ENCODE results near the gene PER1.

The PER1 gene

DNA sequence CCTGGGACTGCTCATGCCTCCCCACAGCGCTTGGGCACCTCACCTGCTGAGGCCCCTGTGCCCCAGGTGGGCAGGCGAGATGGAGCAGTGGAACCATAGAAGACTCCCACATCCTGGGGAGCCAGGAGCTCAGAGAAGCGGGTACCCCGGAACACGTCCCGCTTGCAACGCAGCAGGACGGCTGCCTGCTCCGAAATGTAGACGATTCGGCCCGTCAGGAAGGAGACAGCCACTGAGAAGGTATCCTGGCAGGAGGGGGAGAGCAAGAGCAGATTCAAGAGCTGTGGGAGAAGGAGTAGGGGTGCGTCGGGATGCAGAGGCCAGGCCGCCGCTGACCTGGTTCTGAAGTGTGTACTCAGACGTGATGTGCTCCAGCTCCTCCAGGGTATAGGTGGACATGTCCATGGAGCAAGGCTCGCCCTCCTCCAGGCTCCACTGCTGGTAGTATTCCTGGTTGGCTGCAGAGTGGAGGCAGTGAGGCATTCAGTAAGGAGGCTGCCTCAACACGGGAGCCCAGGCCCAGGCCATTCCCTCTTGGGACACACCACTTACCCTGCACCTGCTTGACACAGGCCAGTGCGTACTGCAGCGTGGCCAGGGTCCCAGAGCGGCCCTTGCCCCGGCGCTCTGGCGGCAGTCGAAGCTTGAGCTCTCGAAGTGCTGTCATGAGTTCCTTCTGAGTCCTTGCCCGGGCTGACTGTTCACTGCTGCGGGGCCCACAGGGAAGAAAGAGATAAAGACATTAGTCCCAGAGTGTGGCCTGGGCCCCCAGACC lies 2.6 kb downstream of the PER1 start:
- peaks cover 32% of the 10 kb centered on the region for H3K4me1 Mint-ChIP-seq
- H3K27me3 Mint-ChIP-seq = no peaks in the 10 kb centered on the region
- H3K36me3 Mint-ChIP-seq = peaks cover 16% of the 10 kb centered on the region
- no peaks in the 10 kb centered on the region for H3K9me3 Mint-ChIP-seq
- H3K27ac Mint-ChIP-seq = no peak overlapping the region
- peak overlapping the region; percentile 57 for H3K4me3 Mint-ChIP-seq

DNA sequence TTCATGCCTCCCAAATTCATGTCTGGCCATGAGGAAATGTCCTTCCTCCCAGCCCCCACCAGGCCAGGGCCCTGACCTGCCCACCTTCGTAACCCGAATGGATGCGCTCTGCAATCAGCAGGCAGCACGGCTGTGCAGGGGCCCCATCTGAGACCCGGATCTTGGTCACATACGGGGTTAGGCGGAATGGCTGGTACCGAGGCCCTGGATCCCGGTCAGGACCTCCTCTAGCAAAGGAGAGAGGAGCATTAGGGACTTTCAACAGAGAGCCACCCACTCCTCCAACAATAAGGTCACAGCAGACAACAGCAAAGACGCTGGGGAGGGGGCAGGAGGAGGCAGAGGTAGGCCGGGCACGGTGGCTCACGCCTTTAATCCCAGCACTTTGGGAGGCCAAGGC lies 3.6 kb downstream of the PER1 start:
- peaks cover 32% of the 10 kb centered on the region for H3K4me1 Mint-ChIP-seq
- no peaks in the 10 kb centered on the region for H3K27me3 Mint-ChIP-seq
- peaks cover 16% of the 10 kb centered on the region for H3K36me3 Mint-ChIP-seq
- no peak overlapping the region for H3K27ac Mint-ChIP-seq
- no peaks in the 10 kb centered on the region for H3K9me3 Mint-ChIP-seq
- H3K4me3 Mint-ChIP-seq = no peak overlapping the region

DNA sequence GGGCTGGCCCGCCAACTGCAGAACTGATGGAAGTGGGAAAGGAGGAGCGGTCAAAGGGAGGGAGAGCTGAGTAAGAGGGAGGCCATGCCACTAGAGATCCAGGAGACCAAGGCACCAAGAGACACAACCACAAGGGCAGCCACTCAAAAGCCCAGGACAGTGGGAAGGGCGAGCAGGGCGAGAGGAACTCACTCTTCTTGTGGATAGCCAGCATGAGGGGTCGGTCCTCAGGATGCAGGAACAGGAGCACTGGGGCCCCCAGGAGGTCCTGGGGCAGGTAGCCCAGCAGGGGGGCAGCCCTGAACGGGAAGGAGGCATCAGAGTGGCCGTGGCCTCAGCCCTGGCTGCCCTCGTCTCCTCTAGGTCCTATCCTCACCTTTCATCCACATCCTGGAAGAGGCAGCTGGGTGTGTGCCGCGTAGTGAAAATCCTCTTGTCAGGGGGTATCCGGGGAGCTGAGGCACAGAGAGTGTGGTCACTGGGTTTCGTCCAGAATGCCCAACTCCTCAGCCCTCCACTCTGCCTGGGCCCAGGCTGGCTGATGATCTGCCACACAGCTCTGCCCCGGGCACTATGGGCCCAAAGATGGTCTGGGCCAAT lies 4.3 kb downstream of the PER1 start:
- no peaks in the 10 kb centered on the region for H3K9me3 Mint-ChIP-seq
- no peaks in the 10 kb centered on the region for H3K27me3 Mint-ChIP-seq
- peak overlapping the region; percentile 51 for H3K27ac Mint-ChIP-seq
- H3K36me3 Mint-ChIP-seq = peaks cover 16% of the 10 kb centered on the region
- no peak overlapping the region for H3K4me3 Mint-ChIP-seq
- peaks cover 32% of the 10 kb centered on the region for H3K4me1 Mint-ChIP-seq

GRCh38 chr17:8147141-8147804 lies 4.9 kb downstream of the PER1 start:
- Mint-ChIP-seq H3K27me3 (no peaks in the 10 kb centered on the region), H3K27ac (peak overlapping the region; percentile 51), H3K4me3 (no peak overlapping the region), H3K36me3 (peaks cover 14% of the 10 kb centered on the region), H3K4me1 (peaks cover 32% of the 10 kb centered on the region), H3K9me3 (no peaks in the 10 kb centered on the region)

- Mint-ChIP-seq H3K4me3 (no peak overlapping the region), H3K4me1 (peaks cover 28% of the 10 kb centered on the region), H3K36me3 (peaks cover 14% of the 10 kb centered on the region), H3K27me3 (no peaks in the 10 kb centered on the region), H3K9me3 (no peaks in the 10 kb centered on the region), H3K27ac (peak overlapping the region; percentile 74)
These were observed 5.6 kb downstream of the PER1 start for GRCh38 chr17:8146381-8147140.

DNA sequence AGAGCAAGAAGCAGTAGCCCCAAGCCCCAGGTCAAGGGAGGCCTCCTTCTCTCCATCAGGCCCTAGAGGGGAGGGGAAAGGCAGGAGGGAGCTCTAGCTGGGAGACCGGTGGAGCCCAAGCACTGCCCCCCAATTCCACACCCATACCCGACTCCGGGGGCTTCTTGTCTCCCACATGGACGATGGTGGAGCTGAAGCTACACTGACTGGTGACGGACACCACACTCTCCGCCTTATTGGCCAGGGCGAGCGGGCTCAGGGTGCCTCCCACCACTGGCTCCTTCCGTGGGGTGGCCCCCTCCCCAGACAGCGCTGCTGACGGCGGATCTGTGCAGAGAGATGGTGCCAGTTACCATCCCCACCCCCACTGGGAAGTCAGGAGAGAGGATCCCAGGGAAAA lies 6.4 kb downstream of the PER1 start:
- H3K36me3 Mint-ChIP-seq = peaks cover 14% of the 10 kb centered on the region
- H3K4me3 Mint-ChIP-seq = no peak overlapping the region
- H3K9me3 Mint-ChIP-seq = no peaks in the 10 kb centered on the region
- no peak overlapping the region for H3K27ac Mint-ChIP-seq
- peaks cover 22% of the 10 kb centered on the region for H3K4me1 Mint-ChIP-seq
- H3K27me3 Mint-ChIP-seq = no peaks in the 10 kb centered on the region

DNA sequence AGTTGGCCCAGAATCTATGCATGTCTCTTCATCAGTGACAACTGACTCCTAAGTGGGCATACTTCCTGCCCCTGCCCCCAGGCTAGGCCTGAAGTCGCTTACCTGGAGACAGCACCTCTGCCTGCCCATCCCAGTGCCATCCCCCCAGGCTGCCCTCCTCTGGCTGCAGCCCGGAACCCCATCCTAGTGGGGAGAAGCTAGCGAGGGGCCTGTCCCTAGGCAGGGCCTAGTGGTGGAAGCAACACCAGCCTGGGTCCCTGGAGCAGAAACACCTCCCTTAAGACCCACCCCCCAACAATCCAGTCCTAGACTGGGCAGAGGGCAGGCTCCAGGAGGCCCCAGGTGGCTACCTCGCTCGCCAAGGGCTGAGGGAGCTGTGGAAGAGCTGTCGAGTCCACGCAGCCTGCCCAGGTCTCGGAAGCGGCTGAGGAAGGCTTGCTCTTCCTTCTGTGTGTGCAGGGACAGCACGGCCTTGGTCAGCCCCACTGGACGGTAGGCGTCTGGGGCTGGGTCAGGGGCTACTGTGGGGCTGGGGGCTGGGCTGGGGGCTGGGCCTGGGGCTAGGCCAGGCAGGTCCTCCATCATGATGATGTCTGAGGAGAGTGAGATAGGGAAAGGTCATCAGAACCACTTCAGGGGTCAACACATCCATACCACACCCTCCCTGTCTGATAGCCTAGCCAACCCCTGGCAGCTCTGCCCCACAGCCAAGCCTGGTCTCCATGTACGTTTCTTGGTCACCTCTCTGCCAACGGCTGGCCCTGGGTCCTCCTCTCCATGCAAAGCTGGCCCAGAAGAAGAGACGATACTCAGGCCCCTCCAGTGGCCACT lies 7.6 kb downstream of the PER1 start:
- Mint-ChIP-seq H3K9me3 (no peaks in the 10 kb centered on the region), H3K4me3 (no peak overlapping the region), H3K27me3 (no peaks in the 10 kb centered on the region), H3K27ac (peak overlapping the region; percentile 41), H3K4me1 (peaks cover 10% of the 10 kb centered on the region), H3K36me3 (peaks cover 14% of the 10 kb centered on the region)

- Mint-ChIP-seq H3K4me3 (no peak overlapping the region), H3K27ac (peak overlapping the region; percentile 77)
These were observed 8.4 kb downstream of the PER1 start for GRCh38 chr17:8143581-8144400.

DNA sequence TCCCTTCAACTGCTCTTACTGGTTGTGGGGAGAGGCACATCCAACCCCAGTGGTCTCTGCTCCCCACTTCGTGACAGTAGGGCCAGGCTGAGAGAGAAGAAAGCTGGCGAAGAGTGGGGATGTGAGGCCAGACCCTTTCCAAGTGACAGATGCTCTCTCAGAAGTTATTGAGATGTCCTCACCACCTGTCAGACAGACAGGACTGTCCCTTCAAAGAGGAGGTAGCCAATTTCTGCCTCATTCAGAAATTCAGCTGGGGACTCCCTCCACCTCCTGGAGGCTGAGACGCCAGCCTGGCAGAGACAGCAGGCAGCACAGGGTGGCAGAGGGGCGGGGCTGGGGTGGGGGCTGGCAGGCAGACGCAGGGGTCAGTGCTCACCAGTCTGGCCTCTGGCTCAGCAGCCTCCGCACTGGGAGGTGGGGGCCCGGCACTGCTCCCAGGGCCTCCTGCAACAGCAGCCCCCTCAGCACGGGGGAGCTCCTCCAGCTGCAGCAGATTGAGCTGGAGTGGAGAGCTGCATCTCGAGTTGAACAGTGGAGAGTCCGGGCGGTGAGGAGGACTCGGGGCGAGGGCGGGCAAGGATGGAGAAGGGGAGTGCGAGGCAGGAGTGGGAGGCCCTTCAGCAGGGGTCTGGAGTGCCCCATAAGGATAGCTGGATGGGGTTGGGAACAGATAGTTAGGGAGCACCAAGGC lies 9.2 kb downstream of the PER1 start:
- peaks cover 10% of the 10 kb centered on the region for H3K36me3 Mint-ChIP-seq
- no peak overlapping the region for H3K27ac Mint-ChIP-seq
- no peaks in the 10 kb centered on the region for H3K9me3 Mint-ChIP-seq
- no peak overlapping the region for H3K4me3 Mint-ChIP-seq
- no peaks in the 10 kb centered on the region for H3K27me3 Mint-ChIP-seq
- peaks cover 6% of the 10 kb centered on the region for H3K4me1 Mint-ChIP-seq

More at GRCh38 chr17:8143581-8144400, 8.4 kb downstream of the PER1 start:
- Mint-ChIP-seq H3K36me3 (peaks cover 14% of the 10 kb centered on the region), H3K27me3 (no peaks in the 10 kb centered on the region), H3K9me3 (no peaks in the 10 kb centered on the region), H3K4me1 (peaks cover 6% of the 10 kb centered on the region)

DNA sequence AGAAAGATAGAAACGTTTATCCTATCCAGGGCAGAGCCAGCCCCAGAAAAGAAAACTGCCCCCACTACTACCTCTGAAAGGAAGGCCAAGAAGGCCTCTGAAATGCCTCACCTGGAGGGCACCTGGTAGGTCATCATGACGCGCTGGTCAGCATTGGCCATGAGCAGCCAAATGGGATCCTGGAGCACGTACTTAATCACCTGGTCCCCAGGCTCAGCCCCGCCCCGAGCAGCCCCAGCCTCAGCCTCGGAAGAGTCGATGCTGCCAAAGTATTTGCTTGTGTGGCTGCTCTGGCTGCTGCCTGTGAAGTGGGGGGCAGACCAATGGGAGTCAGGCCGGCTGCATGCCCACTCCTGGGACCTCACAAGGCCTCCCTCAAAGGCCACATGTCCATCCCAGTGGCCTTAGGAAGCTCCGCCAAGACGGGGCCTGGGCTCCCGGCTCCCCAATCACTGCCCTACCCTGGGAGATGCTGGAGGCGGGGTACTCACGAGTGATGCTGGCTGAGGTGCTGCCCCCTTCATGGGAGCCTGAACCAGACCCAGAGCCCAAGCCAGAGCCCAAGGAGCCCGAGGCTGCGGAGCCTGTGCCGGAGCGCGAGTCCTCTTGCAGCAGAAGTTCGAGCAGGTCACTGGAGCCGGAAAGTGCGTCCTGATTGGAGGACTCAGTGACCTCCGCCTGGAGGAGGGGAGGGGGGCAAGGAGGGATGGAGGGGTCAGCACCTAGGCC lies 9.9 kb downstream of the PER1 start:
- Mint-ChIP-seq H3K27ac (no peak overlapping the region), H3K36me3 (peaks cover 8% of the 10 kb centered on the region), H3K4me3 (no peak overlapping the region)

GRCh38 chr17:8141741-8142140 lies 10.5 kb downstream of the PER1 start:
- Mint-ChIP-seq H3K27me3 (no peaks in the 10 kb centered on the region), H3K36me3 (peaks cover 6% of the 10 kb centered on the region), H3K4me1 (peaks cover 4% of the 10 kb centered on the region), H3K4me3 (no peak overlapping the region), H3K27ac (peak overlapping the region; percentile 30), H3K9me3 (no peaks in the 10 kb centered on the region)

More for the DNA sequence above, 9.9 kb downstream of the PER1 start:
- Mint-ChIP-seq H3K27me3 (no peaks in the 10 kb centered on the region), H3K9me3 (no peaks in the 10 kb centered on the region), H3K4me1 (peaks cover 6% of the 10 kb centered on the region)

- no peaks in the 10 kb centered on the region for H3K9me3 Mint-ChIP-seq
- no peak overlapping the region for H3K4me3 Mint-ChIP-seq
- H3K4me1 Mint-ChIP-seq = no peaks in the 10 kb centered on the region
- H3K27ac Mint-ChIP-seq = no peak overlapping the region
- H3K27me3 Mint-ChIP-seq = no peaks in the 10 kb centered on the region
- no peaks in the 10 kb centered on the region for H3K36me3 Mint-ChIP-seq
These were observed 11.2 kb downstream of the PER1 start for GRCh38 chr17:8141045-8141444.
